Tibial nerve (tissue), 4 donors: ENCODE data around the gene SLC35A1.

Source experiments
- EP300 ChIP-seq, 2 donors: sonication (generic); formaldehyde crosslinking; IDR thresholded peaks; one replicate each; pipeline ENCODE4 v1.6.1; 2017; ENCODE audit warnings: antibody characterized with exemption in 2 of 2, mild to moderate bottlenecking in 1 of 2
- TF ChIP-seq, protein P1 (sequence below), 5 experiments: fragments of 200-600 bp in 3 of 5; fragments of 450-650 bp in 2 of 5; sonication (generic) in 3 of 5; IDR thresholded peaks; one replicate each; pipeline ENCODE4 v1.5.1; 2016 to 2019; ENCODE audit warnings: antibody characterized with exemption in 5 of 5, mild to moderate bottlenecking in 3 of 5, moderate library complexity in 2 of 5

- TF ChIP-seq, protein P1, sequence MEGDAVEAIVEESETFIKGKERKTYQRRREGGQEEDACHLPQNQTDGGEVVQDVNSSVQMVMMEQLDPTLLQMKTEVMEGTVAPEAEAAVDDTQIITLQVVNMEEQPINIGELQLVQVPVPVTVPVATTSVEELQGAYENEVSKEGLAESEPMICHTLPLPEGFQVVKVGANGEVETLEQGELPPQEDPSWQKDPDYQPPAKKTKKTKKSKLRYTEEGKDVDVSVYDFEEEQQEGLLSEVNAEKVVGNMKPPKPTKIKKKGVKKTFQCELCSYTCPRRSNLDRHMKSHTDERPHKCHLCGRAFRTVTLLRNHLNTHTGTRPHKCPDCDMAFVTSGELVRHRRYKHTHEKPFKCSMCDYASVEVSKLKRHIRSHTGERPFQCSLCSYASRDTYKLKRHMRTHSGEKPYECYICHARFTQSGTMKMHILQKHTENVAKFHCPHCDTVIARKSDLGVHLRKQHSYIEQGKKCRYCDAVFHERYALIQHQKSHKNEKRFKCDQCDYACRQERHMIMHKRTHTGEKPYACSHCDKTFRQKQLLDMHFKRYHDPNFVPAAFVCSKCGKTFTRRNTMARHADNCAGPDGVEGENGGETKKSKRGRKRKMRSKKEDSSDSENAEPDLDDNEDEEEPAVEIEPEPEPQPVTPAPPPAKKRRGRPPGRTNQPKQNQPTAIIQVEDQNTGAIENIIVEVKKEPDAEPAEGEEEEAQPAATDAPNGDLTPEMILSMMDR (IDR thresholded peaks at IDR 0.05), result no peak
- no peak for TF ChIP-seq EP300 (IDR thresholded peaks at IDR 0.05)
Measured at GRCh38 chr6:87553159-87553765, 80.5 kb downstream of the SLC35A1 start.
